ENCODE data around the gene PCTP.

PCTP gene

GRCh38 chr17:55794725-55795482 lies 44.1 kb downstream of the PCTP start:
- DNase-seq (ENCODE audit: low read depth in 3 of 3), result no peak

DNA sequence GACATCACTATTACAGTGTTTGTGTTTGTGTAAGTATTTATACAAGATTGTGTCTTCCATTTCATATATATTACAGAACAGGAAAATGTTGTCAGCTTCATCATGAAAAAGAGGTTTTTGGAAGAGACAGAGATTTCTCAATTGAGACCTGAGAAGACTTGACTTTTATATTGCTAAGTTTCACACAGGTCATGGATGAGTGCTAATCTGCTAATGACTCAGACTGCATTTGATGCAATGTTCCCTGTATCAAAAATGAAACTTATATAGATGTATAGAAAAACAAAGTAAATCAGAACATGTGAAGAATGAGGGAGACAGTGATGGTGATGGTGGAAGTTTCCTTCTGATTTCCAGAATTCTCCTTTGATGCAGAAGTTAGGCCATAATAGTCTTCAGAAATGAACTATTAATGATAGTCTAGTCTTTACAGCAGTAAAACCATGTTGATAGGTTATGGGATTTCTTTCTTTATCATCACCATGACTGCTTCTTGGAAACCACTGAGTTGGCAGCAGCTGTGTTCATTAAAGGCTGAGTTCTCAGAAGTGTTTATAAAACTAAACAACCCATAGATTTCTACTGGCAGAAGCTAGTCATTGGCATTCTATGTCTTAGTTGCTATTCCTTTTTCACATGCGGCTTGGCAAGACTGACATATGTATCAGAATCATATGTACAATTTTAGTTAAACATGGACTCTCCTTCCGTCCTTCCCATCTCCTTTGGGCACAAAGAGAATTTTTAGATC lies 56.1 kb downstream of the PCTP start:
- no peak for DNase-seq (ENCODE audit: low read depth in 3 of 3)

GRCh38 chr17:55811536-55811935 lies 60.7 kb downstream of the PCTP start:
- no peak for DNase-seq (ENCODE audit: low read depth in 3 of 3)

DNA sequence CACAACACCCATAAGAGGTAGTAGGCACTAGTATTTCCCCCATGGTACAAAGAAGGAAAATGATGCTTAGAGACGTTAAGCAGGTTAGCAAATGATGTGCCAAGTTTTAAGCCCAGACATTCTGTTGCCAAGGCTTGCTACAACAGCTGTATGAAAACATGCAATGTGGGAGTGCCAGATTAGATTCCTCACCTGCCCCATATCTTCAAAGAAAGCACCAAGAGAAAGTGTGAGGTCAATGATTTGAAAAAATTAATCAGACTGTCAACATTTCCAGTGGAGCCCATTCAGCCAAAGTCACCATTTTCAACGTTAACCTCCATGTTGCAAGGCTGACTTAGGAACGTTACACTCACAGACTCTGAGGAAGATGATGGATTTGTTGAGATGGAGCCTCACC lies 61.5 kb downstream of the PCTP start:
- DNase-seq (ENCODE audit: low read depth in 3 of 3), result no peak

- no peak for DNase-seq (ENCODE audit: low read depth in 3 of 3)
Observed at GRCh38 chr17:55813944-55814343, 63.1 kb downstream of the PCTP start.

GRCh38 chr17:55814377-55814776 lies 63.5 kb downstream of the PCTP start:
- DNase-seq (ENCODE audit: low read depth in 3 of 3), result no peak

GRCh38 chr17:55816532-55817396 lies 65.9 kb downstream of the PCTP start:
- DNase-seq (ENCODE audit: low read depth in 3 of 3), result no peak

- no peak for DNase-seq (ENCODE audit: low read depth in 3 of 3)
Observed at GRCh38 chr17:55817397-55817709, 66.5 kb downstream of the PCTP start.

GRCh38 chr17:55818026-55818425 lies 67.2 kb downstream of the PCTP start:
- no peak for DNase-seq (ENCODE audit: low read depth in 3 of 3)

DNA sequence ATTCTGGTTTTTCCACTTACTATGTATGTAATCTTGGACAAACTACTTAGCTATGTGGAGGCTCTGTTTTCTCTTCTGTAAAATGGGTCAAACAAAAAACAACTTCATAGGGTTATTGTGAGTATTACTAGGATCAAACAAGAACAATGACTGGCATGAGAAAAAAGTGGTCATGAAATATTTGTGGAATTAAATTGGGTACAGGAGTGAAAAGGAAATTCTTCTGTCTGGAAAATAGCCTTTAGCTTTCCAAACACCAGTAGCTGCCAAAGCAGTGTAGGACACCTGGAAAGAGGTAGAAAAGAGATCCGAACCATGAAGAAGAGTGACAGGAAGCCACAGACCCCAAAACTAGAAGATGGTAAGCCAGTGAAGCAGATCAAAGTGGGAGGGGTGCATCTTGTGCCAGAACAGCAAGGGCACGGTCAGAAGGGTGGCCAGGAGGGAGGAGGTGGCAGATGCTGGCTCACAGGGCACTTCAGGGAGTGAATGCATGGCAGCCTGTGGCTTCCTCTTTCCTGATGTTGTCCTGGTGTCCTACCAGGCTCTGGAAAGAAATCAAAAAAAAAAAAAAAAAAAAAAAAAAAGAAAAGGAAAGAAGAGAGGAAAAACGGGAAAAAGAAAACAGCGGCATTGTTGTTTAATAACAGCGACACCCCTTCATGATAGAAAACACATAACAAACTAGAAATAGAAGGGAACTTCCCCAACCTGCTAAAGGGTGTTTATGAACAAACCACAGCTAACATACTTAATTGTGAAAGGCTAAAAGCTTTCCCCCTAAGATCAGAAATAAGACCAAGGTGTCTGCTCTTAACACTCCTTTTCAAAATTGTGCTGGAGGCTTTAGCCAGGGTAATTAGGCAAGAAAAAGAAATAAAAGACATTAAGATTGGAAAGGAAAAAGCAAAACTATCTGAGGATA lies 67.9 kb downstream of the PCTP start:
- DNase-seq (ENCODE audit: low read depth in 3 of 3), result no peak

- no peak for DNase-seq (ENCODE audit: low read depth in 3 of 3)
Observed at GRCh38 chr17:55820675-55821074, 69.8 kb downstream of the PCTP start.

- no peak for DNase-seq (ENCODE audit: low read depth in 3 of 3)
Observed at GRCh38 chr17:55822028-55822427, 71.2 kb downstream of the PCTP start.

DNA sequence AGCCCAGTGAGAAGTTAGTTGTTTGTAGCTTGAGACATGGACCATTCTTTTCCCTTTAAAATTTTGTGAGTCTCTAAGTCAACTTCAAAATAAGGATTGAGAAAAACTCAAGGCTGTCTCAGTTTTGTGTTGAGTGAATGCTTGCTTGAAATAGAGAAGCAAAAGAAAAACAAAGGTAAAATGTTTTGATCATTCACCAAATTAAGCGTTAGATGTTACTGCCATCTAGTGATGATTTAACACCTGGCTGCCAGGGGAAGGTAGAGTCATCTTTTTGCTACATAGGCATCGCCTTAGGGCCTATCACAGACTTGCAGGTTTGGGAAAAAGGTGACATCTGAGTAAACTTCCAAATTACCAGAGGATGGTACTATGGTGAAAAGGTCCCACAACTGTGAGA lies 74.4 kb downstream of the PCTP start:
- no peak for DNase-seq (ENCODE audit: low read depth in 3 of 3)

Data from stimulated activated CD4-positive, alpha-beta T cell treated with anti-CD3 and anti-CD28 coated beads, TNF-alpha, amount 100 ng/mL, for 4 hours (primary cell).